ENCODE measurements around the gene SNCA. TPM values are rescaled to one million over a fixed set of nuclear protein-coding genes. Genes with fewer than 3 reads are reported as not detected.

Gene SNCA
- total RNA-seq, 1 donor from 2014 or later = 15.2 TPM

DNA sequence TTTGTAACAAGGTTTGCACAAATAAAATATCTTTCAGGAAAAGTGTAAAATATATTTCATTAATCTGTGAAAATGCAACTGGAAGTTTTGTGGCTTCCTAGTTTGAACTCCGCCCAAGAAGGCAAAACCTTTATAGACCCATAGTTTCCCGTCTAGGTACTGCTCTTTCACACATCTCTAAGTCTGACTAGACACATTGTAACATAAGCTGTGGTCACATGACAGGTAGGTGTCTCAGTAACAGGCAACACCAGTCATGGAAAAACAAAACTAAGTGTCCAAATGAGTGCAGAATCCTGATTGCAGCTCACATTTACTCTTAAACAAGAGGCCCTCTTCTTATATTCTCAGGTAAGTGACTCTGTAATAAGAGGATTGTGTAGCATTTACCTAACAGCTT lies 55.6 kb downstream of the SNCA start:
- TF ChIP-seq, protein P1, sequence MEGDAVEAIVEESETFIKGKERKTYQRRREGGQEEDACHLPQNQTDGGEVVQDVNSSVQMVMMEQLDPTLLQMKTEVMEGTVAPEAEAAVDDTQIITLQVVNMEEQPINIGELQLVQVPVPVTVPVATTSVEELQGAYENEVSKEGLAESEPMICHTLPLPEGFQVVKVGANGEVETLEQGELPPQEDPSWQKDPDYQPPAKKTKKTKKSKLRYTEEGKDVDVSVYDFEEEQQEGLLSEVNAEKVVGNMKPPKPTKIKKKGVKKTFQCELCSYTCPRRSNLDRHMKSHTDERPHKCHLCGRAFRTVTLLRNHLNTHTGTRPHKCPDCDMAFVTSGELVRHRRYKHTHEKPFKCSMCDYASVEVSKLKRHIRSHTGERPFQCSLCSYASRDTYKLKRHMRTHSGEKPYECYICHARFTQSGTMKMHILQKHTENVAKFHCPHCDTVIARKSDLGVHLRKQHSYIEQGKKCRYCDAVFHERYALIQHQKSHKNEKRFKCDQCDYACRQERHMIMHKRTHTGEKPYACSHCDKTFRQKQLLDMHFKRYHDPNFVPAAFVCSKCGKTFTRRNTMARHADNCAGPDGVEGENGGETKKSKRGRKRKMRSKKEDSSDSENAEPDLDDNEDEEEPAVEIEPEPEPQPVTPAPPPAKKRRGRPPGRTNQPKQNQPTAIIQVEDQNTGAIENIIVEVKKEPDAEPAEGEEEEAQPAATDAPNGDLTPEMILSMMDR (IDR thresholded peaks at IDR 0.05; ENCODE audit: partially characterized antibody, unreplicated experiment) = no peak
- Mint-ChIP-seq H3K4me1 (ENCODE audit: low read depth, unreplicated experiment) (no peaks in the 10 kb centered on the region), H3K27me3 (ENCODE audit: unreplicated experiment) (no peaks in the 10 kb centered on the region), H3K9me3 (ENCODE audit: unreplicated experiment) (no peaks in the 10 kb centered on the region), H3K27ac (ENCODE audit: unreplicated experiment) (no peak overlapping the region), H3K4me3 (ENCODE audit: unreplicated experiment) (no peak overlapping the region), H3K36me3 (ENCODE audit: unreplicated experiment) (peaks cover 19% of the 10 kb centered on the region)
- no peak for DNase-seq

GRCh38 chr4:89773805-89774204 lies 63.2 kb downstream of the SNCA start:
- no peak for DNase-seq
- peaks cover 12% of the 10 kb centered on the region for H3K36me3 Mint-ChIP-seq (ENCODE audit: unreplicated experiment)
- TF ChIP-seq, protein P1 (IDR thresholded peaks at IDR 0.05; ENCODE audit: partially characterized antibody, unreplicated experiment) = no peak
- no peak overlapping the region for H3K4me3 Mint-ChIP-seq (ENCODE audit: unreplicated experiment)
- no peaks in the 10 kb centered on the region for H3K4me1 Mint-ChIP-seq (ENCODE audit: low read depth, unreplicated experiment)
- no peak overlapping the region for H3K27ac Mint-ChIP-seq (ENCODE audit: unreplicated experiment)
- H3K27me3 Mint-ChIP-seq (ENCODE audit: unreplicated experiment) = peaks cover 2% of the 10 kb centered on the region
- H3K9me3 Mint-ChIP-seq (ENCODE audit: unreplicated experiment) = no peaks in the 10 kb centered on the region

DNA sequence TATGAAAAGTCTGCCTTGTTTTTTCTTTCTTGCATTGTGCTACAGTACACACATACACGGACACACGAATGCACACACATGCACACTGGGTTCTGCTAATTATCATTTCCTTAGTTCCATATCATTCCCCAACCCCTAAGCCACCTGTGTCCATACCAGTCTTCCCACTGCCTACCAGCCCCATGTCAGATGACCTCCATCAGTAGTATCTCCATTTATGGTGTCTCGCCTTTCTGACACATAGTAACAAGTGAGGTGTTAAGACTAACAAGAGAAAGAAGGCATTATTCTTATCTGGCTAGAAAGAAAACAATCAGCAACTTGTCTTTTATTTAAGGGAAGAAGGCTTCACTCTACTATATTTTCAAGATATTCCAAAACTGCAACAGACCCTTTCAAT lies 67.1 kb downstream of the SNCA start:
- Mint-ChIP-seq H3K4me1 (ENCODE audit: low read depth, unreplicated experiment) (no peaks in the 10 kb centered on the region), H3K27ac (ENCODE audit: unreplicated experiment) (no peak overlapping the region)
- TF ChIP-seq, protein P1 (IDR thresholded peaks at IDR 0.05; ENCODE audit: partially characterized antibody, unreplicated experiment) = no peak

DNA sequence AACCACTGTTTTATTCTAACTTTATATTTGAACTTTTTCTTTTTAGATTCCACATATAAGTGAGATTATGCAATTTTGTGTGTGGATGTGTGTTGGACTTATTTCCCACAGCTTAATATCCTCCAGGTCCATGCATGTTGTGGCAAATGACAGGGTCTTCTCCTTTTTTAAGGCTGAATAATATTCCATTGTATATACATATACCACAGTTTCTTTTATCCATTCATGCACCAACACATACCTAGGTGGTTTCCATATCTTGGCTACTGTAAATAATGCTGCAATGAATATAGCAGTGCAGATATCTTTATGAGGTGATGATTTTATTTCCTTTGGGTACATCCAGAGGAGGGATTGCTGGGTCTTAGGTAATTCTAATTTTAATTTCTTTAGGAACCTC lies 69.0 kb downstream of the SNCA start:
- H3K9me3 Mint-ChIP-seq (ENCODE audit: unreplicated experiment) = no peaks in the 10 kb centered on the region
- no peaks in the 10 kb centered on the region for H3K36me3 Mint-ChIP-seq (ENCODE audit: unreplicated experiment)
- no peaks in the 10 kb centered on the region for H3K27me3 Mint-ChIP-seq (ENCODE audit: unreplicated experiment)
- H3K4me1 Mint-ChIP-seq (ENCODE audit: low read depth, unreplicated experiment) = peaks cover 6% of the 10 kb centered on the region
- H3K27ac Mint-ChIP-seq (ENCODE audit: unreplicated experiment) = no peak overlapping the region
- no peak overlapping the region for H3K4me3 Mint-ChIP-seq (ENCODE audit: unreplicated experiment)
- TF ChIP-seq, protein P1 (IDR thresholded peaks at IDR 0.05; ENCODE audit: partially characterized antibody, unreplicated experiment) = no peak
- no peak for DNase-seq

More for the DNA sequence above, 67.1 kb downstream of the SNCA start:
- no peaks in the 10 kb centered on the region for H3K36me3 Mint-ChIP-seq (ENCODE audit: unreplicated experiment)
- H3K4me3 Mint-ChIP-seq (ENCODE audit: unreplicated experiment) = no peak overlapping the region
- no peaks in the 10 kb centered on the region for H3K9me3 Mint-ChIP-seq (ENCODE audit: unreplicated experiment)
- no peak for DNase-seq
- H3K27me3 Mint-ChIP-seq (ENCODE audit: unreplicated experiment) = no peaks in the 10 kb centered on the region

DNA sequence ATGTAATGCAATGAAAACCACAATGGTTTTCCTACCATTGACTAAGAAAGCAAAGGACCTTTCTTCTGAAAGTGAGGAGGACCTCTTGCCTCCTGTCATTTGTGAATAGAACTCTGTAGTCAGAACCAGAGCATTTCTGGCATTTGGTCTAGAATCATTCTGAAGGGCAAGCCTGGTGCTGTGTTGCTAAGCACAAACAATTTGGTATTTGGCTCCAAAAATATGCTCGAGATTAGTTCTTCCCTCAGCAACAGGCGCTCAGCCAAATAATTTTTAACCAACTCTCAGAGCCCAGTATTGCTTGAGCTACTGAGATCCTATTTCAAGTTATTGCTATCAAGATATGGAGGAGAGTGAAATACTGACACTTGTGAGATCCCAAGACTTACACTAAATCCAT lies 71.0 kb downstream of the SNCA start:
- Mint-ChIP-seq H3K4me3 (ENCODE audit: unreplicated experiment) (no peak overlapping the region), H3K9me3 (ENCODE audit: unreplicated experiment) (no peaks in the 10 kb centered on the region), H3K27me3 (ENCODE audit: unreplicated experiment) (no peaks in the 10 kb centered on the region), H3K36me3 (ENCODE audit: unreplicated experiment) (no peaks in the 10 kb centered on the region), H3K4me1 (ENCODE audit: low read depth, unreplicated experiment) (peaks cover 10% of the 10 kb centered on the region), H3K27ac (ENCODE audit: unreplicated experiment) (no peak overlapping the region)
- DNase-seq = no peak
- TF ChIP-seq, protein P1 (IDR thresholded peaks at IDR 0.05; ENCODE audit: partially characterized antibody, unreplicated experiment) = no peak
